Right atrium auricular region (tissue), 2 donors: ENCODE results near the gene PPP1R16B. TPM values are rescaled to one million over a fixed set of nuclear protein-coding genes. Genes with fewer than 3 reads are reported as not detected.

ENCODE experiments used
- DNase-seq: peaks from one replicate; pipeline ENCODE4 v3.0.0-alpha.2; 2019; ENCODE audit warnings: low spot score
- H3K27ac ChIP-seq, 2 donors: fragments of 200-600 bp; sonication (generic); 1 replicate in 1 of 2; 2 replicates in 1 of 2; pipeline ENCODE4 v1.5.1; 2016 to 2019
- H3K27me3 ChIP-seq, 2 donors: fragments of 200-600 bp; sonication (generic); one replicate each; pipeline versions ENCODE4 v1.5.1 to v1.6.0; 2017 to 2019
- H3K36me3 ChIP-seq: fragments of 200-600 bp; sonication (generic); one replicate; pipeline ENCODE4 v1.5.1; 2016
- H3K4me1 ChIP-seq, 2 donors: fragments of 200-600 bp; sonication (generic); one replicate each; pipeline versions ENCODE4 v1.5.1 to v1.6.0; 2017 to 2019
- H3K4me3 ChIP-seq, 2 donors: fragments of 200-600 bp; sonication (generic); 1 replicate in 1 of 2; 2 replicates in 1 of 2; pipeline ENCODE4 v1.5.1; 2017 to 2019; ENCODE audit warnings: mild to moderate bottlenecking in 1 of 2, moderate library complexity in 1 of 2
- H3K9me3 ChIP-seq, 2 donors: fragments of 200-600 bp; sonication (generic); one replicate each; pipeline ENCODE4 v1.5.1; 2019
- CTCF ChIP-seq, 2 donors: fragments of 200-600 bp; sonication (generic); IDR thresholded peaks; one replicate each; pipeline ENCODE4 v1.5.1; 2019; ENCODE audit warnings: antibody characterized with exemption in 2 of 2
- total RNA-seq, 2 donors: library from RNA; depleted of rRNA; stranded (reverse); fragments of >200 nt; gene quantifications; one replicate each; pipeline ENCODE4 v1.1.0, GENCODE V29; 2016

PPP1R16B gene
- total RNA-seq, 2 donors from 2014 or later = 0.96 to 6.6 TPM

GRCh38 chr20:38874460-38875174 lies 69.1 kb downstream of the PPP1R16B start:
- H3K36me3 ChIP-seq = no peaks in the 10 kb centered on the region
- H3K4me3 ChIP-seq = no peak overlapping the region
- H3K27me3 ChIP-seq = no peaks in the 10 kb centered on the region
- peak overlapping the region; percentile 11 to 40 for H3K27ac ChIP-seq
- no peaks in the 10 kb centered on the region for H3K9me3 ChIP-seq
- no peak for TF ChIP-seq CTCF (IDR thresholded peaks at IDR 0.05)
- H3K4me1 ChIP-seq = peaks cover 0 to 3% of the 10 kb centered on the region in 2 donors
- no peak for DNase-seq

GRCh38 chr20:38875175-38875993 lies 69.9 kb downstream of the PPP1R16B start:
- Histone ChIP-seq H3K4me1 (peaks cover 0 to 3% of the 10 kb centered on the region in 2 donors), H3K4me3 (no peak overlapping the region), H3K27me3 (no peaks in the 10 kb centered on the region), H3K27ac (peak overlapping the region in 1 of 2 donors; percentile 48), H3K9me3 (no peaks in the 10 kb centered on the region), H3K36me3 (no peaks in the 10 kb centered on the region)
- DNase-seq = no peak
- TF ChIP-seq CTCF (IDR thresholded peaks at IDR 0.05) = no peak

DNA sequence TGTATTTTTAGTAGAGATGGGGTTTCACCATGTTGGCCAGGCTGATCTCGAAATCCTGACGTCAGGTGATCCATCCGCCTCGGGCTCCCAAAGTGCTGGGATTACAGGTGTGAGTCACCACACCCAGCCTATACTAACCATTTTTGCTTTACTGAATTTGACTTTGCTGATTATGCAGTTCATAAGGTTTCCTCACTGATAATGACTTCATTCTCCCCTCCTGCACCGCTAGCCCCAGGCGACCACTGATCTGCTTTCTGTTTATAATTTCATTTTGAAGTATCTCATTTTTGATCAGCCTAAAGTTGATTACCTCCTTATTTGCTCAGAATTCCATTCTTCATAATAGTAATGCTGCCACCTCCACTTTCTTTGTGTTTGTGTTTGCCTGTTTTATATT lies 72.0 kb downstream of the PPP1R16B start:
- no peak overlapping the region for H3K4me3 ChIP-seq
- H3K27ac ChIP-seq = no peak overlapping the region
- H3K36me3 ChIP-seq = no peaks in the 10 kb centered on the region
- no peaks in the 10 kb centered on the region for H3K27me3 ChIP-seq
- H3K9me3 ChIP-seq = no peaks in the 10 kb centered on the region
- TF ChIP-seq CTCF (IDR thresholded peaks at IDR 0.05) = no peak
- H3K4me1 ChIP-seq = peaks cover 0 to 3% of the 10 kb centered on the region in 2 donors
- no peak for DNase-seq

GRCh38 chr20:38878866-38879265 lies 73.4 kb downstream of the PPP1R16B start:
- DNase-seq = no peak
- peaks cover 0 to 10% of the 10 kb centered on the region in 2 donors for H3K4me1 ChIP-seq
- TF ChIP-seq CTCF (IDR thresholded peaks at IDR 0.05) = no peak
- no peaks in the 10 kb centered on the region for H3K9me3 ChIP-seq
- H3K36me3 ChIP-seq = no peaks in the 10 kb centered on the region
- H3K27me3 ChIP-seq = no peaks in the 10 kb centered on the region
- H3K27ac ChIP-seq = no peak overlapping the region
- H3K4me3 ChIP-seq = no peak overlapping the region

DNA sequence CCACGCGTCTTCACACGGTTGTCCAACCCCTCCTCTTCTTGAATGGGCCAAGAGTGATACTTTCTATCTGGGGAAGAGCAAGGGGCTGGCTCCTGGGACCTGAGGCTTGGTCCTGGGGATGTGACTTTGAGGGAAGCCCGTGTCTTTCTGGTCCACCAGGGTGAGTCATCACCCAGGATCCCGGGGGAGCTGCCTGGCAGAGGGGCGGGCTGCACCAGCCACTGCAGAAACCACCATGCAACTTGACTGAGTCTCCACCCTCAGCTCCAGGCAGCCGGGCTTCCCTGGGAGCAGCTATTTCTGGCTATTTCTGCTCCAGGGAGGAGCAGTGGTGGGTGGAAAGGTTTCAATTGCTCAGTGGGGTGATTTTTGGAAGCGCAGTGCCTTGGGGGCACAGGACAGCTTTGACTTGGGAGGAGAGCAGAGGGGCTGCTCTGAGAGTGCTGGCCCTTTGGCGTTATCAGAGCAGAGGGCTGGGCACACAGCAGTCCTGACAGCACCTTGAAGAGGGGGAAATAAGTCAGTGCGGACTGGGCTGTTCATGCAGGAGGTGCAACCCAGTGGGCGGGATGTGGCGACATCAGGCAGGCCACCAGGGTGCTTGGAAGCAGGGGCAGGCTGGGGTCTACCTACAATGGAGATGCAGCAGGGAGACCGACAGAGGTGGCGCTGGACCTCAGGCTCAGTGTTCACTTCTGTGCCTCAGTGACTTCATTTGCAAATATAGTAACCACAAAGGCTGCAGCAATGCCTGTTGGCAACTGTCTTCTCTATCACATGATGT lies 75.6 kb downstream of the PPP1R16B start:
- H3K4me1 ChIP-seq = peaks cover 0 to 6% of the 10 kb centered on the region in 2 donors
- no peak overlapping the region for H3K4me3 ChIP-seq
- no peaks in the 10 kb centered on the region for H3K27me3 ChIP-seq
- no peaks in the 10 kb centered on the region for H3K36me3 ChIP-seq
- H3K9me3 ChIP-seq = no peaks in the 10 kb centered on the region
- DNase-seq = no peak
- no peak for TF ChIP-seq CTCF (IDR thresholded peaks at IDR 0.05)
- no peak overlapping the region for H3K27ac ChIP-seq
